ENCODE results near the gene CXorf38.

The CXorf38 gene

GRCh38 chrX:40663880-40664630, 16.7 kb upstream of the CXorf38 start:
- no peak overlapping the region for H3K4me3 ChIP-seq (IDR thresholded peaks at IDR 0.05; ENCODE audit: insufficient read depth, low read depth, low read length)
- peak overlapping the region; percentile 8; the same call in 1 of the 2 replicates for H3K4me2 ChIP-seq
- no peak for TF ChIP-seq CTCF (conservative IDR thresholded peaks at IDR 0.05; ENCODE audit: low read depth, low read length)
- no peaks in the 10 kb centered on the region for H3K27me3 ChIP-seq (ENCODE audit: insufficient read depth, low read depth)
- H3K9ac ChIP-seq, result no peak overlapping the region
- no peaks in the 10 kb centered on the region for H4K20me1 ChIP-seq (ENCODE audit: insufficient read depth)
- no peaks in the 10 kb centered on the region for H3K36me3 ChIP-seq (ENCODE audit: insufficient read depth)
- H2AFZ ChIP-seq (ENCODE audit: low read depth), result no peak overlapping the region
- H3K4me1 ChIP-seq (ENCODE audit: low read depth, poor library complexity, severe bottlenecking), result peaks cover 29% of the 10 kb centered on the region
- H3K27ac ChIP-seq, result peak overlapping the region; percentile 29; the same call in 1 of the 2 replicates
- no peaks in the 10 kb centered on the region for H3K79me2 ChIP-seq (ENCODE audit: insufficient read depth, low read depth)

GRCh38 chrX:40663078-40663740, 15.8 kb upstream of the CXorf38 start:
- no peak for TF ChIP-seq CTCF (conservative IDR thresholded peaks at IDR 0.05; ENCODE audit: low read depth, low read length)
- peaks cover 29% of the 10 kb centered on the region for H3K4me1 ChIP-seq (ENCODE audit: low read depth, poor library complexity, severe bottlenecking)

GRCh38 chrX:40661489-40661888, 14.1 kb upstream of the CXorf38 start:
- Histone ChIP-seq H3K36me3 (ENCODE audit: insufficient read depth) (no peaks in the 10 kb centered on the region), H2AFZ (ENCODE audit: low read depth) (no peak overlapping the region), H3K27ac (no peak overlapping the region), H3K4me2 (no peak overlapping the region), H3K4me1 (ENCODE audit: low read depth, poor library complexity, severe bottlenecking) (peaks cover 29% of the 10 kb centered on the region), H3K27me3 (ENCODE audit: insufficient read depth, low read depth) (no peaks in the 10 kb centered on the region), H4K20me1 (ENCODE audit: insufficient read depth) (no peaks in the 10 kb centered on the region), H3K9ac (no peak overlapping the region), H3K4me3 (IDR thresholded peaks at IDR 0.05; ENCODE audit: insufficient read depth, low read depth, low read length) (no peak overlapping the region), H3K79me2 (ENCODE audit: insufficient read depth, low read depth) (no peaks in the 10 kb centered on the region)
- no peak for TF ChIP-seq CTCF (conservative IDR thresholded peaks at IDR 0.05; ENCODE audit: low read depth, low read length)

More at GRCh38 chrX:40663078-40663740, 15.8 kb upstream of the CXorf38 start:
- no peak overlapping the region for H2AFZ ChIP-seq (ENCODE audit: low read depth)
- H3K27ac ChIP-seq, result peak overlapping the region; percentile 29; the same call in 1 of the 2 replicates
- no peak overlapping the region for H3K9ac ChIP-seq
- H3K4me2 ChIP-seq, result peak overlapping the region; percentile 8; the same call in 1 of the 2 replicates
- H3K4me3 ChIP-seq (IDR thresholded peaks at IDR 0.05; ENCODE audit: insufficient read depth, low read depth, low read length), result no peak overlapping the region
- H3K79me2 ChIP-seq (ENCODE audit: insufficient read depth, low read depth), result no peaks in the 10 kb centered on the region
- no peaks in the 10 kb centered on the region for H4K20me1 ChIP-seq (ENCODE audit: insufficient read depth)
- H3K36me3 ChIP-seq (ENCODE audit: insufficient read depth), result no peaks in the 10 kb centered on the region
- no peaks in the 10 kb centered on the region for H3K27me3 ChIP-seq (ENCODE audit: insufficient read depth, low read depth)

- no peak overlapping the region for H3K4me3 ChIP-seq (IDR thresholded peaks at IDR 0.05; ENCODE audit: insufficient read depth, low read depth, low read length)
- no peak overlapping the region for H3K4me2 ChIP-seq
- H3K27ac ChIP-seq, result no peak overlapping the region
- no peaks in the 10 kb centered on the region for H3K79me2 ChIP-seq (ENCODE audit: insufficient read depth, low read depth)
- no peaks in the 10 kb centered on the region for H3K36me3 ChIP-seq (ENCODE audit: insufficient read depth)
- H3K27me3 ChIP-seq (ENCODE audit: insufficient read depth, low read depth), result no peaks in the 10 kb centered on the region
- H2AFZ ChIP-seq (ENCODE audit: low read depth), result no peak overlapping the region
- no peak overlapping the region for H3K9ac ChIP-seq
- peaks cover 29% of the 10 kb centered on the region for H3K4me1 ChIP-seq (ENCODE audit: low read depth, poor library complexity, severe bottlenecking)
- no peak for TF ChIP-seq CTCF (conservative IDR thresholded peaks at IDR 0.05; ENCODE audit: low read depth, low read length)
- no peaks in the 10 kb centered on the region for H4K20me1 ChIP-seq (ENCODE audit: insufficient read depth)
Observed at GRCh38 chrX:40660381-40660780, 13.0 kb upstream of the CXorf38 start.
